Esophagus squamous epithelium (tissue), 5 donors: Measurements from ENCODE around the gene UVSSA. TPM values are rescaled to one million over a fixed set of nuclear protein-coding genes. Genes with fewer than 3 reads are reported as not detected.
"Not testable (repeated sequence)": the region's sequence is repeated elsewhere in the genome, so short reads cannot be mapped to it uniquely, and the experiment has no call there.

Experiments
- DNase-seq: peaks from one replicate; lab custom pipeline; 2025; lab: John Stamatoyannopoulos, UW
- H3K27ac ChIP-seq, 4 donors: fragments of 200-600 bp; sonication (generic); one replicate each; pipeline ENCODE4 v1.5.1; 2016 to 2019; ENCODE audit warnings: mild to moderate bottlenecking in 1 of 4
- H3K27me3 ChIP-seq, 4 donors: fragments of 200-600 bp; sonication (generic); 1 replicate in 3 of 4; 2 replicates in 1 of 4; pipeline versions ENCODE4 v1.5.1 to v1.6.0; 2017 to 2021; ENCODE audit warnings: antibody characterized with exemption in 1 of 4
- H3K36me3 ChIP-seq, 3 donors: fragments of 200-600 bp; sonication (generic); one replicate each; pipeline ENCODE4 v1.5.1; 2016 to 2019
- H3K4me1 ChIP-seq, 3 donors: fragments of 200-600 bp; sonication (generic); one replicate each; pipeline ENCODE4 v1.5.1; 2017 to 2019
- H3K4me3 ChIP-seq, 4 donors: fragments of 200-600 bp; sonication (generic); 1 replicate in 3 of 4; 2 replicates in 1 of 4; pipeline ENCODE4 v1.5.1; 2016 to 2019; ENCODE audit warnings: mild to moderate bottlenecking in 2 of 4, moderate library complexity in 1 of 4
- H3K9me3 ChIP-seq, 3 donors: fragments of 200-600 bp; sonication (generic); one replicate each; pipeline ENCODE4 v1.5.1; 2016 to 2019
- CTCF ChIP-seq, 6 experiments: fragments of 450-650 bp in 4 of 6; fragments of 200-600 bp in 2 of 6; sonication (generic) in 2 of 6; IDR thresholded peaks; one replicate each; pipeline ENCODE4 v1.5.1; 2016 to 2019; ENCODE audit warnings: antibody characterized with exemption in 6 of 6, mild to moderate bottlenecking in 4 of 6, moderate library complexity in 4 of 6
- POLR2A ChIP-seq, 4 donors: fragments of 450-650 bp; IDR thresholded peaks; one replicate each; pipeline ENCODE4 v1.6.1; 2017; ENCODE audit warnings: antibody characterized with exemption in 4 of 4, mild to moderate bottlenecking in 4 of 4, moderate library complexity in 3 of 4
- WGBS, 2 donors: methylation state at CpG; one replicate each; pipeline ENCODE4 v1.1.5; 2018; 5-methylcytosine and 5-hydroxymethylcytosine counted together
- intact Hi-C: fragments of 100-400 bp; cut with DNase I; formaldehyde crosslinking; loops from one replicate; pipeline ENCODE4 v1.15.0; 2022
- total RNA-seq, 4 donors: library from RNA; depleted of rRNA; stranded (reverse); fragments of >200 nt; gene quantifications; one replicate each; pipeline ENCODE4 v1.1.0, GENCODE V29; 2016
- donor health status: DM: yes; HTN: yes; CAD: no.

Gene UVSSA
- total RNA-seq, 4 donors from 2014 or later = 7.2 to 12.8 (median 11.5) TPM

DNA sequence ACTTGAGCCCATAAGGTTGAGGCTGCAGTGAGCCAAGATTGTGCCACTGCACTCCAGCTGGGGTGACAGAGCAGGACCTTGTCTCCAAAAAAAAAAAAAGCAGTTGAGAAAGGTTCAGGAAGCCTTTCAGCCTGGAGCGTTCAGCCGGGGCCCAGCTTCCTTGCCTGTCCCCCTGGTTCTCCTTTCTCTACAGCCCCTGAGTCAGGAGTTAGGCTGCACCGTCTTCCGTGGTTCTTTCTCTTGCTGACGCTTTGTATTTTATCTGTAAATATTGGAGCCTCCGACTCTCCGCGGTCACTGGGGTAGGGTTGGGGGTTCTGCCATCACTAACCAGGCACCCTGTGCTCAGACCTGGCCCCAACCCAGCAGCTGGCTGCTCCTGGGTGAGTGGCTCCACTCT, 13.8 kb upstream of the UVSSA start:
- peaks cover 23 to 92% (median 27%) of the 10 kb centered on the region in 3 donors for H3K36me3 ChIP-seq
- no peaks in the 10 kb centered on the region for H3K9me3 ChIP-seq
- intact Hi-C loops = no loop called here
- TF ChIP-seq CTCF (IDR thresholded peaks at IDR 0.05) (no peak), POLR2A (IDR thresholded peaks at IDR 0.05) (no peak)
- no peak for DNase-seq
- H3K27me3 ChIP-seq = no peaks in the 10 kb centered on the region
- no peak overlapping the region for H3K4me3 ChIP-seq
- peak overlapping the region in 3 of 4 donors; percentile 57 to 75 (median 65) for H3K27ac ChIP-seq
- H3K4me1 ChIP-seq = peaks cover 0 to 54% (median 22%) of the 10 kb centered on the region in 3 donors
- WGBS, 2 donors = 90% methylated on average over 6 to 8 of the region's 8 CpGs

- DNase-seq, H3K4me3 ChIP-seq, H3K27me3 ChIP-seq, intact Hi-C loops, H3K9me3 ChIP-seq: not testable (repeated sequence)
- 86 to 100% methylated on average over 2 to 4 of the region's 12 CpGs for WGBS, 2 donors
- Histone ChIP-seq H3K27ac (peak overlapping the region in 1 of 4 donors; percentile 61), H3K36me3 (peaks cover 24 to 92% (median 27%) of the 10 kb centered on the region in 3 donors), H3K4me1 (peaks cover 0 to 51% (median 26%) of the 10 kb centered on the region in 3 donors)
These were observed 13.0 kb upstream of the UVSSA start for GRCh38 chr4:1333851-1334578.

DNA sequence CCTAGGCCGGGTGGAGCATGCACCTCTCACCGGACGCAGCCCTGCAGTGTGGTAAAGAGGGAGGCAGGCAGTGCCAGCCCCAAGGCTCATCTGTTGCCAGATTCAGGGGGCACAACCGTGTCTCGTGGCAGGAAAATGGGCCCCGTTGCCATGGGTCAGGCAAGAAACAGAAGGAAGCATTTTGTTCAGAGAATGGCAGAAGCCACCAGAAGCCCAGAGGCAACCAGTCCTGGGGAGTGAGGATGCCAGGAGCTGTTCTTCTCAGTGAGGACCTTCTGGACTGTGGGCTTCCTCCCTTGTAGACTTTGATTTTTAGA, 12.5 kb upstream of the UVSSA start:
- Histone ChIP-seq H3K9me3 (no peaks in the 10 kb centered on the region), H3K27ac (peak overlapping the region in 2 of 4 donors; percentile 61), H3K4me3 (no peak overlapping the region), H3K36me3 (peaks cover 26 to 92% (median 29%) of the 10 kb centered on the region in 3 donors), H3K4me1 (peaks cover 0 to 46% (median 25%) of the 10 kb centered on the region in 3 donors), H3K27me3 (no peaks in the 10 kb centered on the region)
- 71 to 94% methylated on average over 3 of the region's 6 CpGs for WGBS, 2 donors
- DNase-seq = no peak
- intact Hi-C loops = no loop called here
- TF ChIP-seq POLR2A (IDR thresholded peaks at IDR 0.05) = no peak
- no peak for TF ChIP-seq CTCF (IDR thresholded peaks at IDR 0.05)

DNA sequence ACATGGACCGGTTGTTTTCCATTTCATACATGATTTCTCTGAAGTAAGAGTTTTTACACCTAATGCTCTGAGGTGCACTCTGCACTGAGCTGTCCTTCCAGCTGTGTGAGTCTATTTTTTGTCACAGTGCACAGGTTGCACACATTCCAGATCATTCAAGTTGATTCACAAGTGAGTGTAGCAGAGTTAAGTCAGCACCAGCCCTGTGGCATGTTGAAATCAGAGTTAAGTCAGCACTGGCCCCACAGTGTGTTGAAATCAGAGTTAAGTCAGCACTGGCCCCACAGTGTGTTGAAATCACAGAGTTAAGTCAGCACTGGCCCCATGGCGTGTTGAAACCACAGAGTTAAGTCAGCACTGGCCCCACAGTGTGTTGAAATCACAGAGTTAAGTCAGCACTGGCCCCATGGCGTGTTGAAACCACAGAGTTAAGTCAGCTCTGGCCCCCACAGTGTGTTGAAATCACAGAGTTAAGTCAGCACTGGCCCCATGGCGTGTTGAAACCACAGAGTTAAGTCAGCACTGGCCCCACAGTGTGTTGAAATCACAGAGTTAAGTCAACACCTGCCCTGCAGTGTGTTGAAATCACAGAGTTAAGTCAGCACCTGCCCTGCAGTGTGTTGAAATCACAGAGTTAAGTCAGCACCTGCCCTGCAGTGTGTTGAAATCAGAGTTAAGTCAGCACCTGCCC, 11.7 kb upstream of the UVSSA start:
- peak overlapping the region in 3 of 4 donors; percentile 31 to 61 (median 61) for H3K27ac ChIP-seq
- intact Hi-C loops, H3K9me3 ChIP-seq, H3K27me3 ChIP-seq, DNase-seq, H3K4me3 ChIP-seq: not testable (repeated sequence)
- H3K4me1 ChIP-seq = peaks cover 0 to 40% (median 21%) of the 10 kb centered on the region in 3 donors
- peaks cover 27 to 92% (median 36%) of the 10 kb centered on the region in 3 donors for H3K36me3 ChIP-seq
- WGBS, 2 donors = 47 to 90% methylated on average over 3 to 4 of the region's 4 CpGs

- peak overlapping the region in 3 of 4 donors; percentile 63 to 77 (median 69) for H3K27ac ChIP-seq
- peaks cover 0 to 36% (median 19%) of the 10 kb centered on the region in 3 donors for H3K4me1 ChIP-seq
- no peaks in the 10 kb centered on the region for H3K9me3 ChIP-seq
- no peaks in the 10 kb centered on the region for H3K27me3 ChIP-seq
- no peak overlapping the region for H3K4me3 ChIP-seq
- H3K36me3 ChIP-seq = peaks cover 31 to 93% (median 39%) of the 10 kb centered on the region in 3 donors
- no peak for TF ChIP-seq CTCF (IDR thresholded peaks at IDR 0.05)
- WGBS, 2 donors = 65% methylated on average over 5 to 6 of the region's 7 CpGs
- intact Hi-C loops = no loop called here
- DNase-seq = no peak
These were observed 10.9 kb upstream of the UVSSA start for GRCh38 chr4:1336088-1336491.

DNA sequence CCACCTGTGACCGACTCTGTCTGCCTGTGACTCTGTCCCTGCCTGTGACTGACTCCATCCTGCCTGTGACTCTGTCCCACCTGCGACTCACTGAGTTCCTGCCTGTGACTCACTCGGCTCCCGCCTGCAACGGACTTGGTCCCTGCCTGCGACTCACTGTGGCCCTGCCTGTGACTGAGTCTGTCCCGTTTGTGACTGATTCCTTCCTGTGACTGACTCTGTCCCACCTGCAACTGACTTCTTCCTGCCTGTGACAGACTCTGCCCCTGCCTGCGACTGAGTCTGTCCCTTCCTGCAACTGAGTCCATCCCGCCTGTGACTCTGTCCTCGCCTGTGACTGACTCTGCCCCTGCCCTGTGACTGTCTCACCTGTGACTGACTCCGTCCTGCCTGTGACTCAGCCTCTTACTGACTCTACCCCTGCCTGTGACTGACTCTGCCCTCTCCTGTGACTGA, 9.6 kb upstream of the UVSSA start:
- WGBS, 2 donors = 52 to 66% methylated on average over 10 to 11 of the region's 11 CpGs
- TF ChIP-seq CTCF (IDR thresholded peaks at IDR 0.05) = no peak
- TF ChIP-seq POLR2A (IDR thresholded peaks at IDR 0.05) = no peak
- DNase-seq = no peak
- H3K4me1 ChIP-seq = peaks cover 0 to 23% (median 10%) of the 10 kb centered on the region in 3 donors
- H3K36me3 ChIP-seq = peaks cover 31 to 91% (median 39%) of the 10 kb centered on the region in 3 donors
- no peaks in the 10 kb centered on the region for H3K27me3 ChIP-seq
- peak overlapping the region; percentile 63 to 77 (median 68) for H3K27ac ChIP-seq
- no peaks in the 10 kb centered on the region for H3K9me3 ChIP-seq
- intact Hi-C loops = no loop called here
- H3K4me3 ChIP-seq = no peak overlapping the region
